ENCODE measurements around the gene GALNT2. TPM values are rescaled to one million over a fixed set of nuclear protein-coding genes. Genes with fewer than 3 reads are reported as not detected.

The GALNT2 gene
- total and polyA plus RNA-seq, 12 donors: 9.7 to 35.1 (median 25.8) TPM

DNA sequence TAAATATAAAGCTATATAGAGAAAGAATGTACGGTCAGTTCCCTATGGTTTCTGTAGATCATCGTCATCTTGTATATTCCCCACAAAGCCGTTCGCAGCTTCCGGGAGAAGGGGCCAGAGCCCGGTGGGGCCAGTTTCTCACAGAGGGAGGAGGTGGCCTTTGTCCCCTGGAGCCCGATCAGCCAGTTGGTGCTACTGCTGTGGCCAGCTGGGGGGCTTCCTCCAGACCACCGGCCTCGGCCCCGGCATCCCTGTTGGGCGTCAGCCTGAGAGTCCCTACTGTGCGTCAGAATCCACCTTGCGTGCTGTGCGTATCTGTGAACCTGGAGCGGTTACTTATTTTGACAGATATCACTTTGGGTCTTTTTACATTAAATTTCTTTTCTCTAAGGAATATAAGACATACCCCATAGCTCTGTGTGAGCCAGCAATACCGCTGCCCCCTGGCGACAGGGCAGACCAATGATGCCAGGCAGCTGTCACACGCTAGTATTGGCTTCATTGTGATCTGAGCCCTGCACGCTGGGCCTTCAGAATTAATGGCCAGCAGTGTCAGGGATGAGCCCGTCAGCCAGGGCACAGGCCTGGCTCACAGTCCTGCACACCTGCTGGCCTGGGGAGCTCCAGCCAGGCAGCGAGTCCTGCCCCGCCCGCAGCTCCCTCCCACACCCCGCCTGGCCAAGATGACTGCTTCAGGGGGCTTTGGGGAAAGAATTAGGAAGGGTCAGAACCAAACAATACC is 213.2 kb downstream of the GALNT2 start:
- ATAC-seq: no peak
- whole genome bisulfite sequencing, 2 donors: 92 to 97% methylated on average over 24 of the region's 24 CpGs

DNA sequence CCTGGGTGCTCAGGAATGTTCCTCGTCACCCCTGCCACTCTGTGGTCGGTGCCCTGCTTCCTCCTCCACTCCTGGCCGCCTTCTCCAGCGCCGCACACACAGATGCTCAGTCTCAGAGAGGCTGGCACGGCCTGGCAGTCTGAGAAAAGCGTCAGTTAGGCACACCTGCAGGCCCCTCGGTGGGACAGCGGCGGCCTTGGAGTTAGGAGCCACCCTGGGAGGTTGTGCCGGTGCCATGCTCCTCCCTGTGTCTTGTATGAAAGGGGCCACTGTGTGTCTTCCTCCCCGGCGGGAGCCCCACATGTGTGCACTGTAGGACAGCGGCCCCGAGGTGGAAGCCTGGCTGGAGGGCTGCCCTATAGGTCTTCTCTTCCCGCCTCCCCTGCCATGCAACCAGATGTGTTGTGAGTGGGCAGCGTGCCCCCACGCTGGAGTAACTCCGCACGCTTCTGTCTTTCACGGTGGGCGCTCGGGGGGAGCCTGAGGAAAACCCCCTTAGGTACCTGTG is 213.9 kb downstream of the GALNT2 start:
- Histone ChIP-seq H3K4me3 (no peak overlapping the region), H3K27ac (no peak overlapping the region), H3K27me3 (no peaks in the 10 kb centered on the region), H3K9me3 (no peaks in the 10 kb centered on the region), H3K4me1 (peaks cover 0 to 14% (median 7%) of the 10 kb centered on the region in 9 donors), H3K36me3 (peaks cover 0 to 59% (median 23%) of the 10 kb centered on the region in 9 donors)
- DNase-seq: no peak
- intact Hi-C loops (cut with DNase I): no loop called here
- peak in 1 of 8 donors; percentile 19 for ATAC-seq
- 89 to 98% methylated on average over 23 of the region's 23 CpGs for WGBS, 2 donors
- TF ChIP-seq, protein P1, sequence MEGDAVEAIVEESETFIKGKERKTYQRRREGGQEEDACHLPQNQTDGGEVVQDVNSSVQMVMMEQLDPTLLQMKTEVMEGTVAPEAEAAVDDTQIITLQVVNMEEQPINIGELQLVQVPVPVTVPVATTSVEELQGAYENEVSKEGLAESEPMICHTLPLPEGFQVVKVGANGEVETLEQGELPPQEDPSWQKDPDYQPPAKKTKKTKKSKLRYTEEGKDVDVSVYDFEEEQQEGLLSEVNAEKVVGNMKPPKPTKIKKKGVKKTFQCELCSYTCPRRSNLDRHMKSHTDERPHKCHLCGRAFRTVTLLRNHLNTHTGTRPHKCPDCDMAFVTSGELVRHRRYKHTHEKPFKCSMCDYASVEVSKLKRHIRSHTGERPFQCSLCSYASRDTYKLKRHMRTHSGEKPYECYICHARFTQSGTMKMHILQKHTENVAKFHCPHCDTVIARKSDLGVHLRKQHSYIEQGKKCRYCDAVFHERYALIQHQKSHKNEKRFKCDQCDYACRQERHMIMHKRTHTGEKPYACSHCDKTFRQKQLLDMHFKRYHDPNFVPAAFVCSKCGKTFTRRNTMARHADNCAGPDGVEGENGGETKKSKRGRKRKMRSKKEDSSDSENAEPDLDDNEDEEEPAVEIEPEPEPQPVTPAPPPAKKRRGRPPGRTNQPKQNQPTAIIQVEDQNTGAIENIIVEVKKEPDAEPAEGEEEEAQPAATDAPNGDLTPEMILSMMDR (IDR thresholded peaks at IDR 0.05): no peak

More for the DNA sequence above, 213.2 kb downstream of the GALNT2 start:
- Histone ChIP-seq H3K9me3 (no peaks in the 10 kb centered on the region), H3K36me3 (peaks cover 0 to 66% (median 25%) of the 10 kb centered on the region in 9 donors), H3K4me3 (no peak overlapping the region), H3K27ac (no peak overlapping the region), H3K27me3 (no peaks in the 10 kb centered on the region), H3K4me1 (peaks cover 0 to 14% (median 7%) of the 10 kb centered on the region in 9 donors)
- no peak for DNase-seq
- intact Hi-C loops (cut with DNase I): no loop called here
- TF ChIP-seq, protein P1 (IDR thresholded peaks at IDR 0.05): no peak

DNA sequence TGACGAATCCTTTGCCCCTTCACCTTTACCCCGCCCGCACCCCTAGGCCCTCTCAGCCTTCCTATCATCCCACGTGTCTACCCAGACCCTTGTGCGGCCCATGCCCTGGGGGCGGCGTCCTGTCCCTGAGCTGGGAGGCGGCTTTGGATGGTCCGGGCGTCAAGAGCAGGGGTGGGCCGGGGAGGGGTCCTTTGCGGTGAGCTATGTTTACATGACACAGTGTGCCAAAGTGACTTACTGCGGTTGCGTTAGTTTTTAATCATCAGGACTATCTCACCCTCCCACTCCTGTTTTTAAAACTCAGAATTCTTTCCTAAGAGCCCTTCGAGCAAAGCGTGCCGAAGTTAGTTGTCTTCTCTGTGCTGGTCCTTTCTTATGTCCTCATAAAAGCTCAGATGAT is 214.5 kb downstream of the GALNT2 start:
- peaks cover 0 to 53% (median 18%) of the 10 kb centered on the region in 9 donors for H3K36me3 ChIP-seq
- intact Hi-C loops (cut with DNase I): no loop called here
- H3K27me3 ChIP-seq: no peaks in the 10 kb centered on the region
- no peaks in the 10 kb centered on the region for H3K9me3 ChIP-seq
- DNase-seq (no peak), ATAC-seq (peak in 1 of 8 donors; percentile 29)
- 86 to 87% methylated on average over 17 of the region's 17 CpGs for WGBS, 2 donors
- H3K27ac ChIP-seq: no peak overlapping the region
- TF ChIP-seq, protein P1 (IDR thresholded peaks at IDR 0.05): no peak
- H3K4me1 ChIP-seq: peaks cover 0 to 14% (median 7%) of the 10 kb centered on the region in 9 donors
- H3K4me3 ChIP-seq: no peak overlapping the region

DNA sequence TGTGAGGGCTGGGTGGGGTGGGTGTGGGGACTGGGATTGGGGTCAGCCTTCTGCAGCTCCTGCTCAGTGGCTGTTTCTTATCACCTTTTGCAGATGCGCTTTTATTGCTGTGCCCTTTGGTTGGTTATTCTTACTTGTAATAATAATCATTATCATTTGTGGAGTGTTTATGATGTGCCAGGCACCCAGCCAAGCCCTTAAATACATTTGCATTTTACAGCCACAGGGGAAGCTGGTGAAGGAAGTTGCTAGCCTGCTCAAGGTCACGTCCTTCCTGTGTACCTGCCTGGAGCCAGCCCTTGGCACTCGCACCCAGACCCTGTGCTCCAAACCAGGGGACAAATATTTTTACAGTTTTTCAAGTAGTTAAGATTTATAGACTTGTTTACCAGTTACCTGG is 215.1 kb downstream of the GALNT2 start:
- Histone ChIP-seq H3K36me3 (peaks cover 0 to 47% (median 17%) of the 10 kb centered on the region in 9 donors), H3K4me3 (no peak overlapping the region), H3K9me3 (no peaks in the 10 kb centered on the region), H3K4me1 (peaks cover 0 to 12% (median 7%) of the 10 kb centered on the region in 9 donors), H3K27me3 (no peaks in the 10 kb centered on the region), H3K27ac (no peak overlapping the region)
- no peak for DNase-seq
- TF ChIP-seq, protein P1 (IDR thresholded peaks at IDR 0.05): no peak
- WGBS, 2 donors: 18 to 26% methylated on average over 3 of the region's 3 CpGs
- ATAC-seq: no peak
- intact Hi-C loops (cut with DNase I): no loop called here

Data from heart right ventricle (tissue), 16 donors.